Measurements from ENCODE around the gene CRABP1. TPM values are rescaled to one million over a fixed set of nuclear protein-coding genes. Genes with fewer than 3 reads are reported as not detected.
A peak's percentile ranks its signal among the peaks of the same experiment; 100 is the strongest.

The CRABP1 gene
- polyA plus RNA-seq, 1 donor from 2014 or later: 7.0 TPM

GRCh38 chr15:78316283-78317083 lies 23.7 kb upstream of the CRABP1 start:
- Histone ChIP-seq H3K9me3 (ENCODE audit: low read length) (no peaks in the 10 kb centered on the region), H3K36me3 (ENCODE audit: insufficient read depth, low read length) (no peaks in the 10 kb centered on the region), H3K4me2 (ENCODE audit: low read length) (no peak overlapping the region), H4K20me1 (ENCODE audit: insufficient read depth) (no peaks in the 10 kb centered on the region), H3K9me2 (ENCODE audit: insufficient read depth, low read length) (no peaks in the 10 kb centered on the region), H3K27me3 (ENCODE audit: insufficient read depth, low read depth, low read length) (no peaks in the 10 kb centered on the region), H3K79me2 (replicated peaks; ENCODE audit: insufficient read depth, low read length) (no peaks in the 10 kb centered on the region), H3F3A (ENCODE audit: insufficient read depth, low read length, poor library complexity, severe bottlenecking) (no peaks in the 10 kb centered on the region), H3K27ac (ENCODE audit: low read length) (no peak overlapping the region), H3K9ac (ENCODE audit: low read length) (no peak overlapping the region), H3K4me3 (ENCODE audit: low read length) (no peak overlapping the region), H2AFZ (ENCODE audit: low read depth, low read length) (peak overlapping the region; percentile 45)
- no peak for TF ChIP-seq EP300 (conservative IDR thresholded peaks at IDR 0.05; ENCODE audit: poor library complexity, severe bottlenecking)

GRCh38 chr15:78317145-78317836 lies 22.9 kb upstream of the CRABP1 start:
- Histone ChIP-seq H3F3A (ENCODE audit: insufficient read depth, low read length, poor library complexity, severe bottlenecking) (no peaks in the 10 kb centered on the region), H4K20me1 (ENCODE audit: insufficient read depth) (no peaks in the 10 kb centered on the region), H3K36me3 (ENCODE audit: insufficient read depth, low read length) (no peaks in the 10 kb centered on the region), H3K9me3 (ENCODE audit: low read length) (no peaks in the 10 kb centered on the region), H3K79me2 (replicated peaks; ENCODE audit: insufficient read depth, low read length) (no peaks in the 10 kb centered on the region), H3K27me3 (ENCODE audit: insufficient read depth, low read depth, low read length) (no peaks in the 10 kb centered on the region), H3K9me2 (ENCODE audit: insufficient read depth, low read length) (no peaks in the 10 kb centered on the region), H3K27ac (ENCODE audit: low read length) (no peak overlapping the region), H2AFZ (ENCODE audit: low read depth, low read length) (no peak overlapping the region), H3K4me3 (ENCODE audit: low read length) (no peak overlapping the region), H3K9ac (ENCODE audit: low read length) (no peak overlapping the region), H3K4me2 (ENCODE audit: low read length) (no peak overlapping the region)
- no peak for TF ChIP-seq MXI1 (conservative IDR thresholded peaks at IDR 0.05; ENCODE audit: poor library complexity, severe bottlenecking)
- no peak for TF ChIP-seq EZH2 (IDR thresholded peaks at IDR 0.05; ENCODE audit: borderline replicate concordance, insufficient read depth, low read length, poor library complexity, severe bottlenecking)
- no peak for TF ChIP-seq CTCF (IDR thresholded peaks at IDR 0.05; ENCODE audit: poor library complexity, severe bottlenecking)
- no peak for TF ChIP-seq POLR2AphosphoS5 (IDR thresholded peaks at IDR 0.05)
- TF ChIP-seq RAD21 (conservative IDR thresholded peaks at IDR 0.05): no peak

GRCh38 chr15:78319588-78319987 lies 20.6 kb upstream of the CRABP1 start:
- no peaks in the 10 kb centered on the region for H3K9me3 ChIP-seq (ENCODE audit: low read length)
- no peak overlapping the region for H3K4me2 ChIP-seq (ENCODE audit: low read length)
- no peaks in the 10 kb centered on the region for H4K20me1 ChIP-seq (ENCODE audit: insufficient read depth)
- no peak for TF ChIP-seq MXI1 (conservative IDR thresholded peaks at IDR 0.05; ENCODE audit: poor library complexity, severe bottlenecking)
- no peaks in the 10 kb centered on the region for H3K36me3 ChIP-seq (ENCODE audit: insufficient read depth, low read length)
- H3K79me2 ChIP-seq (replicated peaks; ENCODE audit: insufficient read depth, low read length): no peaks in the 10 kb centered on the region
- H3K27me3 ChIP-seq (ENCODE audit: insufficient read depth, low read depth, low read length): no peaks in the 10 kb centered on the region
- no peak overlapping the region for H3K4me3 ChIP-seq (ENCODE audit: low read length)
- no peaks in the 10 kb centered on the region for H3K9me2 ChIP-seq (ENCODE audit: insufficient read depth, low read length)
- no peaks in the 10 kb centered on the region for H3F3A ChIP-seq (ENCODE audit: insufficient read depth, low read length, poor library complexity, severe bottlenecking)
- H2AFZ ChIP-seq (ENCODE audit: low read depth, low read length): no peak overlapping the region
- H3K9ac ChIP-seq (ENCODE audit: low read length): no peak overlapping the region
- no peak overlapping the region for H3K27ac ChIP-seq (ENCODE audit: low read length)

All from neural cell (in vitro differentiated cells).